PC-3 (cell line): ENCODE results near the gene TEC. TPM values are rescaled to one million over a fixed set of nuclear protein-coding genes. Genes with fewer than 3 reads are reported as not detected.

Experiments used
- ATAC-seq: fragments of 200-7000 bp; cut with Tn5 transposase; 2 replicates; pipeline ENCODE4 v1.9.1; 2020; ENCODE audit warnings: mild to moderate bottlenecking, moderate library complexity
- BruUV-seq: library from RNA; stranded (reverse); fragments of 400-500 nt; replicated peaks from 2 replicates; lab custom pipeline; 2021; lab: Mats Ljungman, UMichigan
- CTCF ChIA-PET: fragments of 300-600 bp; sonication (Branson Sonifier 250); formaldehyde crosslinking; loops from one replicate; lab custom pipeline; 2022; ENCODE audit warnings: antibody characterized with exemption; lab: Charles Lee
- POLR2A ChIA-PET: fragments of 300-600 bp; sonication (Branson Sonifier 250); formaldehyde crosslinking; loops from one replicate; lab custom pipeline; 2022; ENCODE audit warnings: antibody characterized with exemption; ENCODE audit not compliant: unreplicated experiment; lab: Charles Lee
- DNase-seq: peaks from one replicate; pipeline ENCODE4 v3.0.0-alpha.2; 2015
- H2AFZ ChIP-seq: fragments of 300-600 bp; sonication (generic); 2 replicates; pipeline ENCODE4 v1.6.0; 2016; ENCODE audit warnings: antibody characterized with exemption, low read length
- H3F3A ChIP-seq: fragments of 300-600 bp; sonication (generic); one replicate; pipeline ENCODE4 v1.6.0; 2017; ENCODE audit warnings: antibody characterized with exemption, low read length, control low read depth, mild to moderate bottlenecking; ENCODE audit not compliant: unreplicated experiment
- H3K27ac ChIP-seq: fragments of 300-600 bp; sonication (generic); 2 replicates; pipeline ENCODE4 v1.5.1; 2016; ENCODE audit warnings: mild to moderate bottlenecking, low read length
- H3K27me3 ChIP-seq: fragments of 300-600 bp; sonication (generic); 2 replicates; pipeline ENCODE4 v1.6.1; 2016; ENCODE audit warnings: low read length, mixed read lengths
- H3K36me3 ChIP-seq: fragments of 300-600 bp; sonication (generic); 2 replicates; pipeline ENCODE4 v1.6.1; 2016; ENCODE audit warnings: low read depth, mixed run types, low read length, mixed read lengths
- H3K4me1 ChIP-seq: fragments of 300-600 bp; sonication (generic); 2 replicates; pipeline ENCODE4 v1.5.1; 2016; ENCODE audit warnings: low read length; ENCODE audit not compliant: insufficient read depth
- H3K4me2 ChIP-seq: fragments of 300-600 bp; sonication (generic); 2 replicates; pipeline ENCODE4 v1.6.0; 2016; ENCODE audit warnings: low read length
- H3K4me3 ChIP-seq: fragments of 300-600 bp; sonication (generic); 2 replicates; pipeline ENCODE4 v1.5.1; 2016; ENCODE audit warnings: mild to moderate bottlenecking, low read length, mixed read lengths
- H3K79me2 ChIP-seq: fragments of 300-600 bp; sonication (generic); 2 replicates; pipeline ENCODE4 v1.6.1; 2017; ENCODE audit warnings: low read length, mixed read lengths
- H3K9ac ChIP-seq: fragments of 300-600 bp; sonication (generic); 2 replicates; pipeline ENCODE4 v1.6.0; 2016; ENCODE audit warnings: mild to moderate bottlenecking, low read length
- H3K9me2 ChIP-seq: fragments of 300-600 bp; sonication (generic); replicated peaks from 2 replicates; pipeline ENCODE4 v1.6.1; 2016; ENCODE audit warnings: mixed run types, low read length, mixed read lengths
- H3K9me3 ChIP-seq: fragments of 300-600 bp; sonication (generic); 2 replicates; pipeline ENCODE4 v1.6.1; 2016; ENCODE audit warnings: low read length, mixed read lengths
- H4K20me1 ChIP-seq: fragments of 300-600 bp; sonication (generic); 2 replicates; pipeline ENCODE4 v1.6.1; 2016; ENCODE audit warnings: low read length, mixed read lengths
- CTCF ChIP-seq: fragments of 300-600 bp; sonication (generic); conservative IDR thresholded peaks from 2 replicates; pipeline ENCODE4 v1.5.1; 2017; ENCODE audit warnings: antibody characterized with exemption, low read depth, mild to moderate bottlenecking, low read length
- EZH2 ChIP-seq: fragments of 300-600 bp; sonication (generic); IDR thresholded peaks from one replicate; pipeline ENCODE4 v1.6.1; 2017; ENCODE audit warnings: antibody characterized with exemption, mild to moderate bottlenecking, low read length; ENCODE audit not compliant: unreplicated experiment
- EZH2phosphoT487 ChIP-seq: fragments of 300-600 bp; sonication (generic); IDR thresholded peaks from 2 replicates; pipeline ENCODE4 v1.6.1; 2018; ENCODE audit warnings: mild to moderate bottlenecking, antibody characterized with exemption, low read length, borderline replicate concordance
- intact Hi-C: fragments of 100-400 bp; cut with micrococcal nuclease; formaldehyde crosslinking; loops from 2 replicates; pipeline ENCODE4 v1.9.0; 2023
- total RNA-seq: library from RNA; depleted of rRNA; stranded (reverse); fragments of >200 nt; gene quantifications from 2 replicates; pipeline ENCODE4 v1.2.3, GENCODE V29; 2014

TEC gene
- total RNA-seq, 1 experiment from 2014 or later, result 10.4 TPM

DNA sequence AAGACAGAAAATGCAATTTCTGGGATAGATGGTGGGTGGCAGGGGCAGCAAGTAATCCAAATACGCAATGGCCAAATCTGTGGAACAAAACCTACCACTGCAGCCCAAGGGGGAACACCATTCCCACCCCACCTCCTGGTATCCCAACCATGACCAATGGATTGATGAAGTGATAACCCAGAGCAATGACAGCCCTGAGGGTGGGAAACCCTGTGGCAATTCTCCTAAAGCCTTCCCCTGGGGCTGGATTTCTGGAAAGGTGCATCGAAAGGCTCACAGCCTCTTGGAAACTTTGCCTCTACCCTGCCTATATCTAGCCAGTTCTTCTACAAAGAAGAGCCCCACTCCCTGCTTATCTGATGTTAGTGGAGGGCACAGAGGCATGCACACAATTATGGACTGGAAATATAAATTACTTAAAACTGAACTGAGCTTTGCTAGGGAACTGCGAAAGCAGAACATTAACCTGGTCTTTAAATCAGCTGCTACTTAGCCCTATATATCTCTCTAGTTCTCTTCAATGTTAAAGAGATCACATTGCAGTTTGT, 75.6 kb downstream of the TEC start:
- Histone ChIP-seq H3K79me2 (no peaks in the 10 kb centered on the region), H3K4me2 (no peak overlapping the region), H3K27ac (no peak overlapping the region), H3K36me3 (no peaks in the 10 kb centered on the region), H3F3A (no peaks in the 10 kb centered on the region), H3K9me2 (no peaks in the 10 kb centered on the region), H3K4me1 (no peaks in the 10 kb centered on the region), H3K4me3 (no peak overlapping the region), H4K20me1 (no peaks in the 10 kb centered on the region), H3K9ac (no peak overlapping the region), H3K9me3 (no peaks in the 10 kb centered on the region), H3K27me3 (no peaks in the 10 kb centered on the region), H2AFZ (no peak overlapping the region)
- ATAC-seq (no peak), DNase-seq (no peak)
- ChIA-PET CTCF (no interaction called here), POLR2A (no interaction called here)
- intact Hi-C loops, result no loop called here
- BruUV-seq, result no TSS peak
- TF ChIP-seq EZH2phosphoT487 (no peak), EZH2 (no peak), CTCF (no peak)

DNA sequence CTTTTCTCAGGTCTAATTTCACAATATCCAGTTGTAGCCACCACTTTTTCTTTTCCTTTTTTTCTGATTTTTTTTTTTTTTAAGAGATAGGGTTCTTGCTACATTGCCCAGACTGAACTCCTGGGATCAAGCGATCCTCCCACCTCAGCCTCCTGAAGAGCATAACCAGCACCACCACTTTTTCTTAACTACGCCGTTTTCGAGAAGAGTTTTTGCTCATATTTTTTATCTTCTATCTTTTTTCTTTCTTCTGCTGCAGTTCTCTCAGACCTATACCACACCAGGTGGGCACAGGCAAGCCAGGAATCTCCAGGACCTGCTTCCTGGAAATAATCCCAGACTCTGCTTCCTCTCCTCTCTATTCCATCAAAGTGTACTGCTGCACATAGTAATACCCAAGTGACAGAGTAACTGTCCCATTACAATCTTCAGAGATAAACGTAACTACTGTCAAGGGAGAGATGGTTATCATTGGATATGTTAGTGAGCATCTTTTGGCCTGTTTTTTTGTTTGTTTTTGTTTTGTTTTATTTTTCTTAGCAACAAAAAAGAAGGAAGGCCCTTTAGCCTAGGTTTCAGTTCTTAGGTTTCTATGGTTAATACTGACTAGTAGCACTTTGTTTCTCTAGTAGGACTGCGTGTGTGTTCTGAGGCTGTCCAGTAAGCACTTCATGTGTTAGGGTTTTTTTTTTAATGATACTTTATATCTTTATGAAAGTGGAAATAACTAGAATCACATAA, 76.4 kb downstream of the TEC start:
- CTCF ChIA-PET, result no interaction called here
- POLR2A ChIA-PET, result no interaction called here

More for the DNA sequence above, 76.4 kb downstream of the TEC start:
- no peaks in the 10 kb centered on the region for H3K9me2 ChIP-seq
- H3K4me2 ChIP-seq, result no peak overlapping the region
- H3K27me3 ChIP-seq, result no peaks in the 10 kb centered on the region
- H3F3A ChIP-seq, result no peaks in the 10 kb centered on the region
- H3K4me3 ChIP-seq, result no peak overlapping the region
- DNase-seq (no peak), ATAC-seq (no peak)
- no peak overlapping the region for H3K27ac ChIP-seq
- H3K36me3 ChIP-seq, result no peaks in the 10 kb centered on the region
- TF ChIP-seq CTCF (no peak), EZH2phosphoT487 (no peak), EZH2 (no peak)
- no peaks in the 10 kb centered on the region for H3K79me2 ChIP-seq
- no peaks in the 10 kb centered on the region for H4K20me1 ChIP-seq
- intact Hi-C loops, result no loop called here
- BruUV-seq, result no TSS peak
- H3K9ac ChIP-seq, result no peak overlapping the region
- H3K9me3 ChIP-seq, result no peaks in the 10 kb centered on the region
- no peaks in the 10 kb centered on the region for H3K4me1 ChIP-seq
- H2AFZ ChIP-seq, result no peak overlapping the region
